H1 (cell line): ENCODE data around the gene DCDC2C. TPM values are rescaled to one million over a fixed set of nuclear protein-coding genes. Genes with fewer than 3 reads are reported as not detected.

ENCODE experiments used
- KDM4A ChIP-seq: IDR thresholded peaks from one replicate; pipeline ENCODE4 v1.7.1; 2012; ENCODE audit warnings: low read depth, mild to moderate bottlenecking, moderate library complexity, low read length, inconsistent platforms; ENCODE audit not compliant: severe bottlenecking
- polyA plus RNA-seq, 7 experiments: library from polyadenylated mRNA; depleted of rRNA in 3 of 7; stranded (reverse) in 5 of 7; unstranded in 2 of 7; fragments of >200 nt in 5 of 7; fragments of 200-250 nt in 2 of 7; gene quantifications; 1 replicate in 5 of 7; 2 replicates in 1 of 7; 4 replicates in 1 of 7; pipeline versions ENCODE4 v1.2.1 to v1.2.3, GENCODE V29; 2011 to 2013; ENCODE audit warnings: missing spikeins in 2 of 7, mixed read lengths in 2 of 7
- total RNA-seq: library from RNA; stranded (reverse); fragmentation: NEBNext Ultra II Directional; extraction: Animal tissue kit (Norgen Biotek cat#: 25700); gene quantifications from 2 replicates; pipeline ENCODE4 v1.2.1, GENCODE V29; 2021
- TF ChIP-seq, protein P1 (sequence below): fragments of 300-600 bp; sonication (generic); IDR thresholded peaks from 2 replicates; pipeline ENCODE4 v1.7.1; 2012; ENCODE audit warnings: low read length, moderate library complexity, mild to moderate bottlenecking, inconsistent platforms; ENCODE audit not compliant: insufficient replicate concordance

Gene DCDC2C
- total and polyA plus RNA-seq, 2 of the 8 experiments (the other 6 are each of a cell fraction or from before 2014, with no cell fraction given), result 0.50 TPM; not detected in 1

DNA sequence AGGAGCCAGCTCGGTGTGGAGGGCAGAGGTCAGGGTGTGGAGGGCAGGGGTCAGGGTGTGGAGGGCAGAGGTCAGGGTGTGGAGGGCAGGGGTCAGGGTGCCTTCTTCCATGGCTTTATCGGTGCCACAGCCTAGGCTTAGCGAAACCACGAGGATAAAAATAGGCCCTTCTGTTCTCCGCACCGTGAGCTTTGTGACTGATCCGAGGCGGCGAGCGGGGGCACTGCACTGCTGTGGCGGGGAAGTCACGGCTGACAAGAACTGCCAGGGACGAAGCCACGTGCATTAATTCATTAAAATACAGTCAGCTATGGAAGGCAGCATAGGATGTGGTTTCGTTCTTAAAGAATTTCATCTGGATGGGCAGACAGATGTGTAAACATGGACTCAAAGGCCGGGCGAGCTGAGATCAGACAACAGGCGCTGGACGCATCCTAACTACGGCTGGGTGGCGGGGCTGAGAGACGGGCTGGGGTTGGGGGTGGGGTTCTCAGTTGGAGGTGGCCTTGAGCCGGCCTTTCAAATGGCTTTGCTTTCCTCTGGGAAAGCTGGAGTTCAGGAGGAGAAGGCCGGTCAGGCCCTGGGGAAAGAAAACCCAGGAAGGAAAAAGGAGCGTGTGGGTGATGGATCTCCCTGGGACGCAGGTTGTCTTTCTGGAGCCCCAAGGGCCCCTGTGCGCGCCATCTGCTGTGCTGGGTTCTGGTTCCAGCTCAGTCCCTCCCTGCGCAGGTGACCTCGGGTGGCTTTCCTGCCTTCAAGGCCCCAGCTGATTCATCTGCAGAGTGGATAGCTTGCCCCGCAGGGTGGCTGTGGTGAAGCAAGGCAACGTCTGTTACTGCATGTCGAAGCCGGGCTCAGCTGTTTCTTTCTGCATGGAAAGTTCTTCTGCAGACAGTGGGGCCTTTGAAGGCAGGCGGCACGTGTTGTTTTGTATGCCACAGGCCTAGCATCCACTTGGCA lies 46.3 kb upstream of the DCDC2C start (continued):
- TF ChIP-seq, protein P1, sequence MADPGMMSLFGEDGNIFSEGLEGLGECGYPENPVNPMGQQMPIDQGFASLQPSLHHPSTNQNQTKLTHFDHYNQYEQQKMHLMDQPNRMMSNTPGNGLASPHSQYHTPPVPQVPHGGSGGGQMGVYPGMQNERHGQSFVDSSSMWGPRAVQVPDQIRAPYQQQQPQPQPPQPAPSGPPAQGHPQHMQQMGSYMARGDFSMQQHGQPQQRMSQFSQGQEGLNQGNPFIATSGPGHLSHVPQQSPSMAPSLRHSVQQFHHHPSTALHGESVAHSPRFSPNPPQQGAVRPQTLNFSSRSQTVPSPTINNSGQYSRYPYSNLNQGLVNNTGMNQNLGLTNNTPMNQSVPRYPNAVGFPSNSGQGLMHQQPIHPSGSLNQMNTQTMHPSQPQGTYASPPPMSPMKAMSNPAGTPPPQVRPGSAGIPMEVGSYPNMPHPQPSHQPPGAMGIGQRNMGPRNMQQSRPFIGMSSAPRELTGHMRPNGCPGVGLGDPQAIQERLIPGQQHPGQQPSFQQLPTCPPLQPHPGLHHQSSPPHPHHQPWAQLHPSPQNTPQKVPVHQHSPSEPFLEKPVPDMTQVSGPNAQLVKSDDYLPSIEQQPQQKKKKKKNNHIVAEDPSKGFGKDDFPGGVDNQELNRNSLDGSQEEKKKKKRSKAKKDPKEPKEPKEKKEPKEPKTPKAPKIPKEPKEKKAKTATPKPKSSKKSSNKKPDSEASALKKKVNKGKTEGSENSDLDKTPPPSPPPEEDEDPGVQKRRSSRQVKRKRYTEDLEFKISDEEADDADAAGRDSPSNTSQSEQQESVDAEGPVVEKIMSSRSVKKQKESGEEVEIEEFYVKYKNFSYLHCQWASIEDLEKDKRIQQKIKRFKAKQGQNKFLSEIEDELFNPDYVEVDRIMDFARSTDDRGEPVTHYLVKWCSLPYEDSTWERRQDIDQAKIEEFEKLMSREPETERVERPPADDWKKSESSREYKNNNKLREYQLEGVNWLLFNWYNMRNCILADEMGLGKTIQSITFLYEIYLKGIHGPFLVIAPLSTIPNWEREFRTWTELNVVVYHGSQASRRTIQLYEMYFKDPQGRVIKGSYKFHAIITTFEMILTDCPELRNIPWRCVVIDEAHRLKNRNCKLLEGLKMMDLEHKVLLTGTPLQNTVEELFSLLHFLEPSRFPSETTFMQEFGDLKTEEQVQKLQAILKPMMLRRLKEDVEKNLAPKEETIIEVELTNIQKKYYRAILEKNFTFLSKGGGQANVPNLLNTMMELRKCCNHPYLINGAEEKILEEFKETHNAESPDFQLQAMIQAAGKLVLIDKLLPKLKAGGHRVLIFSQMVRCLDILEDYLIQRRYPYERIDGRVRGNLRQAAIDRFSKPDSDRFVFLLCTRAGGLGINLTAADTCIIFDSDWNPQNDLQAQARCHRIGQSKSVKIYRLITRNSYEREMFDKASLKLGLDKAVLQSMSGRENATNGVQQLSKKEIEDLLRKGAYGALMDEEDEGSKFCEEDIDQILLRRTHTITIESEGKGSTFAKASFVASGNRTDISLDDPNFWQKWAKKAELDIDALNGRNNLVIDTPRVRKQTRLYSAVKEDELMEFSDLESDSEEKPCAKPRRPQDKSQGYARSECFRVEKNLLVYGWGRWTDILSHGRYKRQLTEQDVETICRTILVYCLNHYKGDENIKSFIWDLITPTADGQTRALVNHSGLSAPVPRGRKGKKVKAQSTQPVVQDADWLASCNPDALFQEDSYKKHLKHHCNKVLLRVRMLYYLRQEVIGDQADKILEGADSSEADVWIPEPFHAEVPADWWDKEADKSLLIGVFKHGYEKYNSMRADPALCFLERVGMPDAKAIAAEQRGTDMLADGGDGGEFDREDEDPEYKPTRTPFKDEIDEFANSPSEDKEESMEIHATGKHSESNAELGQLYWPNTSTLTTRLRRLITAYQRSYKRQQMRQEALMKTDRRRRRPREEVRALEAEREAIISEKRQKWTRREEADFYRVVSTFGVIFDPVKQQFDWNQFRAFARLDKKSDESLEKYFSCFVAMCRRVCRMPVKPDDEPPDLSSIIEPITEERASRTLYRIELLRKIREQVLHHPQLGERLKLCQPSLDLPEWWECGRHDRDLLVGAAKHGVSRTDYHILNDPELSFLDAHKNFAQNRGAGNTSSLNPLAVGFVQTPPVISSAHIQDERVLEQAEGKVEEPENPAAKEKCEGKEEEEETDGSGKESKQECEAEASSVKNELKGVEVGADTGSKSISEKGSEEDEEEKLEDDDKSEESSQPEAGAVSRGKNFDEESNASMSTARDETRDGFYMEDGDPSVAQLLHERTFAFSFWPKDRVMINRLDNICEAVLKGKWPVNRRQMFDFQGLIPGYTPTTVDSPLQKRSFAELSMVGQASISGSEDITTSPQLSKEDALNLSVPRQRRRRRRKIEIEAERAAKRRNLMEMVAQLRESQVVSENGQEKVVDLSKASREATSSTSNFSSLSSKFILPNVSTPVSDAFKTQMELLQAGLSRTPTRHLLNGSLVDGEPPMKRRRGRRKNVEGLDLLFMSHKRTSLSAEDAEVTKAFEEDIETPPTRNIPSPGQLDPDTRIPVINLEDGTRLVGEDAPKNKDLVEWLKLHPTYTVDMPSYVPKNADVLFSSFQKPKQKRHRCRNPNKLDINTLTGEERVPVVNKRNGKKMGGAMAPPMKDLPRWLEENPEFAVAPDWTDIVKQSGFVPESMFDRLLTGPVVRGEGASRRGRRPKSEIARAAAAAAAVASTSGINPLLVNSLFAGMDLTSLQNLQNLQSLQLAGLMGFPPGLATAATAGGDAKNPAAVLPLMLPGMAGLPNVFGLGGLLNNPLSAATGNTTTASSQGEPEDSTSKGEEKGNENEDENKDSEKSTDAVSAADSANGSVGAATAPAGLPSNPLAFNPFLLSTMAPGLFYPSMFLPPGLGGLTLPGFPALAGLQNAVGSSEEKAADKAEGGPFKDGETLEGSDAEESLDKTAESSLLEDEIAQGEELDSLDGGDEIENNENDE, result no peak
- no peak for TF ChIP-seq KDM4A
